ENCODE measurements around the gene AIG1.

The AIG1 gene

GRCh38 chr6:143215771-143216170 is 155.1 kb downstream of the AIG1 start:
- H2AFZ ChIP-seq: no peak overlapping the region
- no peak for TF ChIP-seq CTCF (IDR thresholded peaks at IDR 0.05)
- H3K9ac ChIP-seq: no peak overlapping the region
- no peaks in the 10 kb centered on the region for H3K79me2 ChIP-seq
- H3K4me2 ChIP-seq (ENCODE audit: low read length): no peak overlapping the region
- H3K4me3 ChIP-seq (ENCODE audit: low read depth, low read length): no peak overlapping the region
- H3K4me1 ChIP-seq: peaks cover 5% of the 10 kb centered on the region
- no peaks in the 10 kb centered on the region for H3K36me3 ChIP-seq (ENCODE audit: control insufficient read depth, insufficient read depth, low read length)
- H3K9me3 ChIP-seq (ENCODE audit: control insufficient read depth, low read length): no peaks in the 10 kb centered on the region
- no peaks in the 10 kb centered on the region for H3K27me3 ChIP-seq (ENCODE audit: control insufficient read depth, insufficient read depth, low read length)
- H3K27ac ChIP-seq: no peak overlapping the region

- Histone ChIP-seq H3K4me3 (ENCODE audit: low read depth, low read length) (no peak overlapping the region), H3K9me3 (ENCODE audit: control insufficient read depth, low read length) (no peaks in the 10 kb centered on the region), H3K27ac (no peak overlapping the region), H3K9ac (no peak overlapping the region), H3K79me2 (no peaks in the 10 kb centered on the region), H3K27me3 (ENCODE audit: control insufficient read depth, insufficient read depth, low read length) (no peaks in the 10 kb centered on the region), H3K4me1 (peaks cover 5% of the 10 kb centered on the region), H3K36me3 (ENCODE audit: control insufficient read depth, insufficient read depth, low read length) (no peaks in the 10 kb centered on the region), H3K4me2 (ENCODE audit: low read length) (no peak overlapping the region), H2AFZ (no peak overlapping the region)
- TF ChIP-seq CTCF (IDR thresholded peaks at IDR 0.05): no peak
These were observed 157.5 kb downstream of the AIG1 start for GRCh38 chr6:143218233-143218632.

GRCh38 chr6:143221698-143222097 is 161.0 kb downstream of the AIG1 start:
- Histone ChIP-seq H3K4me1 (peaks cover 5% of the 10 kb centered on the region), H3K4me2 (ENCODE audit: low read length) (no peak overlapping the region), H3K4me3 (ENCODE audit: low read depth, low read length) (no peak overlapping the region), H3K9ac (no peak overlapping the region), H3K9me3 (ENCODE audit: control insufficient read depth, low read length) (no peaks in the 10 kb centered on the region), H3K79me2 (no peaks in the 10 kb centered on the region), H3K36me3 (ENCODE audit: control insufficient read depth, insufficient read depth, low read length) (no peaks in the 10 kb centered on the region), H2AFZ (no peak overlapping the region), H3K27me3 (ENCODE audit: control insufficient read depth, insufficient read depth, low read length) (no peaks in the 10 kb centered on the region), H3K27ac (no peak overlapping the region)
- no peak for TF ChIP-seq CTCF (IDR thresholded peaks at IDR 0.05)

GRCh38 chr6:143222310-143222709 is 161.6 kb downstream of the AIG1 start:
- Histone ChIP-seq H3K9me3 (ENCODE audit: control insufficient read depth, low read length) (no peaks in the 10 kb centered on the region), H3K4me2 (ENCODE audit: low read length) (no peak overlapping the region), H3K9ac (no peak overlapping the region), H3K27me3 (ENCODE audit: control insufficient read depth, insufficient read depth, low read length) (no peaks in the 10 kb centered on the region), H3K79me2 (no peaks in the 10 kb centered on the region), H3K36me3 (ENCODE audit: control insufficient read depth, insufficient read depth, low read length) (no peaks in the 10 kb centered on the region), H3K4me1 (peaks cover 5% of the 10 kb centered on the region), H3K4me3 (ENCODE audit: low read depth, low read length) (no peak overlapping the region), H2AFZ (no peak overlapping the region), H3K27ac (no peak overlapping the region)
- no peak for TF ChIP-seq CTCF (IDR thresholded peaks at IDR 0.05)

GRCh38 chr6:143222801-143223231 is 162.1 kb downstream of the AIG1 start:
- Histone ChIP-seq H3K27me3 (ENCODE audit: control insufficient read depth, insufficient read depth, low read length) (no peaks in the 10 kb centered on the region), H3K36me3 (ENCODE audit: control insufficient read depth, insufficient read depth, low read length) (no peaks in the 10 kb centered on the region), H3K27ac (no peak overlapping the region), H3K9me3 (ENCODE audit: control insufficient read depth, low read length) (no peaks in the 10 kb centered on the region), H3K4me3 (ENCODE audit: low read depth, low read length) (no peak overlapping the region), H3K4me2 (ENCODE audit: low read length) (no peak overlapping the region), H3K4me1 (peaks cover 5% of the 10 kb centered on the region), H3K79me2 (no peaks in the 10 kb centered on the region), H3K9ac (no peak overlapping the region), H2AFZ (no peak overlapping the region)
- TF ChIP-seq CTCF (IDR thresholded peaks at IDR 0.05): no peak

All from parathyroid adenoma (tissue), 2 donors.